GM12878 (cell line): ENCODE results near the gene ASB6. TPM values are rescaled to one million over a fixed set of nuclear protein-coding genes. Genes with fewer than 3 reads are reported as not detected.
A peak's percentile ranks its signal among the peaks of the same experiment; 100 is the strongest.
"Not testable (repeated sequence)": the region's sequence is repeated elsewhere in the genome, so short reads cannot be mapped to it uniquely, and the experiment has no call there.

Source experiments
- ATAC-seq: fragments of 200-7000 bp; cut with Tn5 transposase; 3 replicates; pipeline ENCODE4 v1.9.1; 2020; ENCODE audit warnings: mild to moderate bottlenecking, moderate library complexity
- BruUV-seq: library from RNA; stranded (reverse); fragments of 400-500 nt; replicated peaks from 2 replicates; lab custom pipeline; 2021; lab: Mats Ljungman, UMichigan
- CTCF ChIA-PET: fragments of 300-600 bp; sonication (Branson Sonifier 250); formaldehyde crosslinking; extraction: SDS; loops from one replicate; lab custom pipeline; 2021; ENCODE audit warnings: inconsistent platforms; lab: Yijun Ruan, JAX
- POLR2A ChIA-PET: fragments of 350-600 bp; formaldehyde crosslinking; extraction: SDS; loops from one replicate; lab custom pipeline; 2021; ENCODE audit warnings: inconsistent platforms; lab: Charles Lee
- RAD21 ChIA-PET: fragments of 300-600 bp; sonication (Branson Sonifier 250); formaldehyde crosslinking; loops from one replicate; lab custom pipeline; 2023; ENCODE audit warnings: antibody characterized with exemption; ENCODE audit not compliant: unreplicated experiment; lab: Charles Lee
- SMC1A ChIA-PET: fragments of 300-600 bp; sonication (Branson Sonifier 250); formaldehyde crosslinking; loops from one replicate; lab custom pipeline; 2023; ENCODE audit not compliant: unreplicated experiment, uncharacterized antibody; lab: Charles Lee
- DNase-seq: peaks from one replicate; pipeline ENCODE4 v3.0.0-alpha.2; 2011; ENCODE audit warnings: low read depth, low spot score
- FAIRE-seq: peaks from 3 replicates; lab custom pipeline; 2011; peaks lifted over from hg19 to GRCh38; lab: Jason Lieb, UNC
- H2AFZ ChIP-seq: 2 replicates; pipeline ENCODE4 v1.6.0; 2011; ENCODE audit warnings: low read depth, low read length, control low read depth; ENCODE audit not compliant: control insufficient read depth
- H3K27ac ChIP-seq: 2 replicates; pipeline ENCODE4 v1.5.1; 2011; ENCODE audit warnings: control low read depth; ENCODE audit not compliant: control insufficient read depth, insufficient read depth
- H3K27me3 ChIP-seq, 2 experiments: replicated peaks in 1 of 2; 2 replicates each; pipeline versions ENCODE4 v1.6.0 to v1.6.1; 2011; ENCODE audit warnings: low read length in 1 of 2; ENCODE audit not compliant: control insufficient read depth in 2 of 2, insufficient read depth in 2 of 2
- H3K36me3 ChIP-seq, 2 experiments: 2 replicates each; pipeline ENCODE4 v1.5.1; 2011; ENCODE audit warnings: low read length in 1 of 2; ENCODE audit not compliant: control insufficient read depth in 2 of 2, insufficient read depth in 2 of 2
- H3K4me1 ChIP-seq: 2 replicates; pipeline ENCODE4 v1.6.1; 2011; ENCODE audit warnings: mild to moderate bottlenecking, low read length, moderate library complexity, mixed read lengths; ENCODE audit not compliant: control insufficient read depth, insufficient read depth
- H3K4me2 ChIP-seq: 2 replicates; pipeline ENCODE4 v1.6.0; 2011; ENCODE audit warnings: control low read depth; ENCODE audit not compliant: control insufficient read depth, insufficient read depth
- H3K4me3 ChIP-seq: fragments of 200-600 bp; sonication (generic); 2 replicates; pipeline ENCODE4 v1.5.1; 2016
- H3K79me2 ChIP-seq: 2 replicates; pipeline ENCODE4 v1.6.0; 2011; ENCODE audit warnings: low read length; ENCODE audit not compliant: control insufficient read depth, insufficient read depth
- H3K9ac ChIP-seq: 2 replicates; pipeline ENCODE4 v1.8.0; 2011; ENCODE audit warnings: low read length, control low read depth, mixed read lengths; ENCODE audit not compliant: control insufficient read depth, insufficient read depth
- H3K9me3 ChIP-seq: replicated peaks from 3 replicates; pipeline ENCODE4 v1.5.1; 2011; ENCODE audit warnings: mild to moderate bottlenecking, low read length; ENCODE audit not compliant: control insufficient read depth, insufficient read depth
- H4K20me1 ChIP-seq: 2 replicates; pipeline ENCODE4 v1.6.0; 2011; ENCODE audit not compliant: control insufficient read depth, insufficient read depth
- ELK1 ChIP-seq: IDR thresholded peaks from 2 replicates; pipeline ENCODE4 v1.6.1; 2012; ENCODE audit warnings: low read depth, low read length, improper control_type of control experiment
- NFYA ChIP-seq: IDR thresholded peaks from 2 replicates; pipeline ENCODE4 v1.6.1; 2011; ENCODE audit warnings: low read depth, mild to moderate bottlenecking, low read length, improper control_type of control experiment, borderline replicate concordance
- SRF ChIP-seq, 2 experiments: IDR thresholded peaks; 2 replicates each; pipeline ENCODE4 v1.6.1; 2011; ENCODE audit warnings: low read depth in 2 of 2, low read length in 2 of 2, mild to moderate bottlenecking in 1 of 2, moderate library complexity in 1 of 2
- WGBS: methylation state at CpG from one replicate; pipeline ENCODE4 v1.1.6; 2016; ENCODE audit warnings: low lambda C conversion rate; ENCODE audit not compliant: insufficient replicate concordance, insufficient coverage; ENCODE audit errors: missing lambda C conversion rate; 5-methylcytosine and 5-hydroxymethylcytosine counted together
- in situ Hi-C: fragments of 300-500 bp; cut with MboI; formaldehyde crosslinking; loops from 9 replicates; pipeline ENCODE4 v1.14.3; 2018; ENCODE audit warnings: mixed read lengths
- intact Hi-C: fragments of 100-400 bp; cut with micrococcal nuclease; formaldehyde crosslinking; loops from one replicate; pipeline ENCODE4 v1.14.2; 2022; ENCODE audit not compliant: unreplicated experiment
- polyA plus RNA-seq, 11 experiments: library from polyadenylated mRNA; depleted of rRNA in 4 of 11; unstranded in 6 of 11; stranded (reverse) in 5 of 11; fragments of >200 nt; fragmentation: Nextera tagmentation in 4 of 11; fragmentation: Illumina TruSeq in 1 of 11; extraction: Ambion mirVana in 4 of 11; extraction: Trizol in 1 of 11; gene quantifications; 1 replicate in 1 of 11; 2 replicates in 10 of 11; pipeline versions ENCODE4 v1.2.1 to v1.2.3, GENCODE V29; 2011 to 2016; ENCODE audit warnings: inconsistent platforms in 2 of 11, missing spikeins in 2 of 11, low read depth in 1 of 11
- total RNA-seq, 4 experiments: library from RNA; depleted of rRNA in 3 of 4; stranded (reverse); fragments of >200 nt in 3 of 4; fragmentation: Illumina TruSeq in 1 of 4; extraction: Trizol in 1 of 4; gene quantifications; 2 replicates each; pipeline versions ENCODE4 v1.2.1 to v1.2.3, GENCODE V29; 2013 to 2021

ASB6 gene
- total and polyA plus RNA-seq, 10 of the 15 experiments (the other 5 are each of a cell fraction or from before 2014, with no cell fraction given): 0.80 to 18.2 (median 9.9) TPM

GRCh38 chr9:129592790-129593189 is 49.2 kb downstream of the ASB6 start:
- ChIA-PET SMC1A (interaction anchor here (1.1 to 2.0 kb wide), 3 partner anchors 8 to 453 kb away, joined by 5 to 11 read pairs (median 11); no protein-coding TSS in a partner anchor), RAD21 (interaction anchor here (0.6 to 0.7 kb wide), 2 partner anchors 28 to 451 kb away, joined by 3 read pairs; no protein-coding TSS in a partner anchor), POLR2A (interaction anchor here (0.7 to 1.3 kb wide), 3 partner anchors 12 to 450 kb away, joined by 3 to 6 read pairs (median 5); no protein-coding TSS in a partner anchor), CTCF (interaction anchor here (0.6 to 1.6 kb wide), 5 partner anchors 9 to 453 kb away, joined by 3 to 6 read pairs (median 3); no protein-coding TSS in a partner anchor)
- H3K27ac ChIP-seq, DNase-seq, H3K4me3 ChIP-seq, FAIRE-seq, H3K9me3 ChIP-seq, in situ Hi-C loops, BruUV-seq, H2AFZ ChIP-seq, H3K27me3 ChIP-seq, H3K9ac ChIP-seq, H3K79me2 ChIP-seq, intact Hi-C loops, H4K20me1 ChIP-seq, ATAC-seq, H3K4me2 ChIP-seq, H3K36me3 ChIP-seq: not testable (repeated sequence)
- WGBS: 59% methylated on average over 10 of the region's 10 CpGs
- peaks cover 19% of the 10 kb centered on the region for H3K4me1 ChIP-seq

GRCh38 chr9:129591916-129592315 is 50.0 kb downstream of the ASB6 start:
- BruUV-seq: no TSS peak
- DNase-seq: no peak
- Histone ChIP-seq H3K27me3 (no peaks in the 10 kb centered on the region), H3K79me2 (no peaks in the 10 kb centered on the region), H3K36me3 (no peaks in the 10 kb centered on the region)
- CTCF ChIA-PET: no interaction called here
- TF ChIP-seq ELK1 (no peak), NFYA (no peak), SRF (IDR thresholded peaks at IDR 0.05; ENCODE audit: low read depth in 2 of 2, low read length in 2 of 2) (0 out of 4 replicates have a peak, but pooled peaks of 1 of the 2 experiments have one; percentile 13)
- TF ChIP-seq, all 136 proteins: peak for 1
- no peaks in the 10 kb centered on the region for H3K9me3 ChIP-seq
- ChIA-PET POLR2A (interaction anchor here (0.9 kb wide), 1 partner anchor 12 kb away, joined by 5 read pairs; no protein-coding TSS in a partner anchor), RAD21 (interaction anchor here (0.6 kb wide), 1 partner anchor 450 kb away, joined by 3 read pairs; no protein-coding TSS in a partner anchor), SMC1A (interaction anchor here (0.6 to 1.9 kb wide), 2 partner anchors 12 to 128 kb away, joined by 3 to 11 read pairs; no protein-coding TSS in a partner anchor)
- H3K4me3 ChIP-seq: no peak overlapping the region
- ATAC-seq (no peak), FAIRE-seq (no peak)
- intact Hi-C loops: no loop called here
- H2AFZ ChIP-seq: no peak overlapping the region
- peaks cover 17% of the 10 kb centered on the region for H3K4me1 ChIP-seq
- H3K4me2 ChIP-seq: no peak overlapping the region
- WGBS: 57% methylated on average over 5 of the region's 5 CpGs
- no peak overlapping the region for H3K27ac ChIP-seq
- in situ Hi-C loops: no loop called here
- H3K9ac ChIP-seq: no peak overlapping the region
- H4K20me1 ChIP-seq: no peaks in the 10 kb centered on the region
